Activated T-helper 17 cell treated with anti-CD3 and anti-CD28 coated beads, Interleukin-2, amount 50 U/mL, for 72 hours (primary cell): Measurements from ENCODE around the gene BCDIN3D. TPM values are rescaled to one million over a fixed set of nuclear protein-coding genes. Genes with fewer than 3 reads are reported as not detected.
A peak's percentile ranks its signal among the peaks of the same experiment; 100 is the strongest.

Source experiments
- ATAC-seq: fragments of 150-1000 bp; cut with Tn5 transposase; replicated peaks from 2 replicates; pipeline ENCODE4 v1.10.0; 2021; ENCODE audit warnings: mild to moderate bottlenecking, moderate library complexity
- H3K27ac Mint-ChIP-seq: one replicate; pipeline ENCODE4 v1.8.0; 2022; ENCODE audit warnings: mixed read lengths
- H3K27me3 Mint-ChIP-seq: one replicate; pipeline ENCODE4 v1.8.0; 2022; ENCODE audit warnings: mixed read lengths
- H3K36me3 Mint-ChIP-seq: one replicate; pipeline ENCODE4 v1.8.0; 2022; ENCODE audit warnings: low read depth, mild to moderate bottlenecking, mixed read lengths
- H3K4me1 Mint-ChIP-seq: one replicate; pipeline ENCODE4 v1.8.0; 2022; ENCODE audit warnings: mixed read lengths
- H3K4me3 Mint-ChIP-seq: one replicate; pipeline ENCODE4 v1.8.0; 2022; ENCODE audit warnings: mild to moderate bottlenecking, mixed read lengths
- H3K9me3 Mint-ChIP-seq: one replicate; pipeline ENCODE4 v1.8.0; 2022; ENCODE audit warnings: mixed read lengths
- total RNA-seq, 2 donors: library from RNA; stranded (reverse); gene quantifications; one replicate each; pipeline ENCODE4 v1.2.3, GENCODE V29; 2022

BCDIN3D gene, protein sequence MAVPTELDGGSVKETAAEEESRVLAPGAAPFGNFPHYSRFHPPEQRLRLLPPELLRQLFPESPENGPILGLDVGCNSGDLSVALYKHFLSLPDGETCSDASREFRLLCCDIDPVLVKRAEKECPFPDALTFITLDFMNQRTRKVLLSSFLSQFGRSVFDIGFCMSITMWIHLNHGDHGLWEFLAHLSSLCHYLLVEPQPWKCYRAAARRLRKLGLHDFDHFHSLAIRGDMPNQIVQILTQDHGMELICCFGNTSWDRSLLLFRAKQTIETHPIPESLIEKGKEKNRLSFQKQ
- total RNA-seq = 1 to 10 TPM; 3.4 to 5.1 TPM

DNA sequence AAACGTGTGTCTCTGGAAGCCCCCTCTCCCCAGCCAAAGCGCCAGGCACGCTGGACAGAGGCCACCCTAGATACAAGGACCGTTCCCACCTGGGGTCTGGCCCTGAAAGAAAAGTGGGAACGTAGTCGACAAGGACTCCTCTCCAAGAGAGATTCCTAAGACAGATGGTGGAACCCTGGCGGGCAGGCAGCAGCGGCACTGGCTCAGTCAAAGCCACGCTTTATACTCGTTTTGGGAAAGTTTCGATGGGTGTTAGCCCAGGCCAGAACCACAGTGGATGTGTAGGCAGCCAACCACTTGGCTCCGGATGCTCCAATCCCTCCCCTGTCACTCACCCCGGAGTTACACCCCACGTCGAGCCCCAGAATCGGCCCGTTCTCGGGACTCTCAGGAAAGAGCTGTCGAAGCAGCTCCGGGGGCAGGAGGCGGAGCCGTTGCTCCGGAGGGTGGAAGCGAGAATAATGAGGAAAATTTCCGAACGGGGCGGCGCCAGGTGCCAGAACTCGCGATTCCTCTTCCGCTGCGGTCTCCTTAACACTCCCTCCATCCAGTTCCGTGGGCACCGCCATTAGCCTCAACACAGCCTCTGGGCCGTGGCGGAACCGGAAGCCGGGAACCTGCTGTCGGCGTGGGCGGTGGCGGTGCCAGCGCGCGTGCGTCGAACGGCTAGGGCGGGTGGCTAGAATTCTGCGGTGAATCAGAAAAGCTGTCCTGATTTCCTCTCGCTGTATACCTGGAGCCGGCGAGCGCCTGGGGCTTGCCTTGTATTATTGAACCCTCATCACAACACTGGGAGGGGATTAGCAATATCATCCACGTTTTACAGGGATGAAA lies at the start of gene BCDIN3D:
Gene BCDIN3D, minus strand, starts transcription at position 588 of the 834 bp plus-strand sequence. Its CDS starts 19 bp downstream, at position 569.
- H3K9me3 Mint-ChIP-seq = peaks cover 7% of the 10 kb centered on the region
- peak within 1 kb of the TSS; percentile 84 for H3K27ac Mint-ChIP-seq
- peaks cover 7% of the 10 kb centered on the region for H3K36me3 Mint-ChIP-seq
- ATAC-seq = peak; percentile 92
- H3K4me1 Mint-ChIP-seq = peaks cover 12% of the 10 kb centered on the region
- peak within 1 kb of the TSS; percentile 86 for H3K4me3 Mint-ChIP-seq
- no peaks in the 10 kb centered on the region for H3K27me3 Mint-ChIP-seq

DNA sequence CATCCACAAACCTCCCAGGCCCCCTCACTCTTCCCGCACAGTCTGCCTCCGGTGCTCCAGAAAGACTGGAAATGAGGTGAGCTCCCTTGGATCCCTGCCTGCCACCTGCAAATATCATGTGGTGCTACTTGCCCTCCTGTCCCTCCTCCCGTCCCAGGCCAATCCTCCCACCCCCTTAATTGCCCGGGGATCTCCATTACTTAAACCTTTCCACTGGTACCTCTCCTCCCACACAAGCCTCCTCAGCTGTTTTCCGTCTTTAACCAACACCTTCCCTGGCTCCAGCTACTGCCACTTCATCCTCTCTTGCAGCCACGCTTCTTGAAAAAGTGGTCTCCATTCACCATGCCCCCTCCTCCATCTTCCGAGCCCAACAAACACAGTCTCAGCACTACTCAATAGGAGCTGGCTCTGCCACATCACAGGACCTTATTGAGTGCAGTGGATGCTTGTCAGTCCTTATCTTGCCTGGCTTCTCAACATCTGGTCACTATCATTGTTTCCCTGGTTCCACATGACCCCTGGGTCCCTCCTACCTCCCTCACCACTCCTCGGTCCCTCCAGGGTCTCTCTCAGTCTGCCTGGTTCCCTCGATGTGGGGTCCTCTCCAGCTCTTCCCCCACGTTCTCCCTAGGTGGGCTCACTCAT lies 49.3 kb upstream of the BCDIN3D start:
- Mint-ChIP-seq H3K4me3 (no peak overlapping the region), H3K27me3 (peaks cover 10% of the 10 kb centered on the region), H3K27ac (peak overlapping the region; percentile 9), H3K36me3 (no peaks in the 10 kb centered on the region), H3K4me1 (no peaks in the 10 kb centered on the region), H3K9me3 (no peaks in the 10 kb centered on the region)
- no peak for ATAC-seq

DNA sequence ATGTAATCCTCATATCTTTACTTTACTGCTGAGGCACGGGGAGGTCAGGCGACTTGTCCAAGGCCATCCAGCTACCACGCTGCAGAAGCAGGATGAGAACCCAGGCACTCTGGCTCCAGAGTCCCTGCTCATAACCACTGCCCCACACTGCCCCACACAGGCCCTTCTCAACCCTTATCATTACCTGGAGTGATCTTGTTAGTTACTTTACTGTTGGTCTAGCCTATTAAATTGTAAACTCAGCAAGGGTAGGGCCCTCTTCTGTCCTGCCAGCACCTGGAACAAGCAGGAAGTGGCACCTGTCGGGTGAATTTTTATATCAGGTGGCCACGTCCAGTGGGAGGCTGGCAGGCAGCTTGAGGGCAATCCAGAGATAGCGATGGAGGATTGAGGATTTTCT lies 48.6 kb upstream of the BCDIN3D start:
- Mint-ChIP-seq H3K4me3 (no peak overlapping the region), H3K36me3 (no peaks in the 10 kb centered on the region), H3K27me3 (peaks cover 13% of the 10 kb centered on the region), H3K9me3 (no peaks in the 10 kb centered on the region), H3K27ac (no peak overlapping the region), H3K4me1 (no peaks in the 10 kb centered on the region)
- ATAC-seq = no peak

DNA sequence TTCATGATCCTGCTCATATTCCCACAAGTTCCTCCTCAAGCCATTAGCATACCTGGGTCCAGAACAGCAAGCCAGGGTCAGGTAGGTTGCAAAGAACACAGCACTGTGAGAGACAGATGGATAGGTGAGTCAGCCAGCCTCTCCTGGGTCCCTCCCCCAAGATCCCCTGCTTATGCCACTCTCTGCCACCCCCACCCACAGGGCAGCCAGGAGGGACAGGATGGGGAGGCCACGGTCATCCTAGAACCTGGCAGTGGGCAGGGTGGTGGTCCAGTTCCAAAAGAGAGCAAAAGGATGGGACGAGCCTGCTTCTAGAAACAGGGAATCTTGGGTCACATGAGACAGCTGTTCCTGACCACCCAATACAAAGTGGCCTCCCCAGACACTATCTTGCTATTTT lies 48.1 kb upstream of the BCDIN3D start:
- ATAC-seq = no peak
- H3K4me1 Mint-ChIP-seq = no peaks in the 10 kb centered on the region
- H3K27me3 Mint-ChIP-seq = peaks cover 13% of the 10 kb centered on the region
- H3K27ac Mint-ChIP-seq = no peak overlapping the region
- H3K36me3 Mint-ChIP-seq = no peaks in the 10 kb centered on the region
- H3K9me3 Mint-ChIP-seq = no peaks in the 10 kb centered on the region
- no peak overlapping the region for H3K4me3 Mint-ChIP-seq

DNA sequence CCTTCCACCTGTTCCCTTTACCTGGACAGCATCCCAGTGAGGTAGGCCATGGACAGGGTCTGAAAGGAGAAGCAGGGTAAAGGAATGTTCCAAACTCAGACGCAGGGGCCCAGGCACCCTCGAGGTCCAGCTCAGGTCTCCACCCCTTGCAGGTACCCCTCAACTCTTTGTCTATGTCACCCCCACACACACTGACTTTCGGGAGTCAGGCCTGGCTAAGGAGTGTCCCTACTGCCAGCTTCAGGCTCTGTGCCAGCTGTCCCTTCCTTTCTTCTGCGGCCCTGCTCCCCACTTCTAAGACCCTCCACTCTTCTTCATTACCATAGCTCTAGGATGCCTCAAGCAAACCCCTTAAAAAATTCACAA lies 47.2 kb upstream of the BCDIN3D start:
- H3K4me3 Mint-ChIP-seq = no peak overlapping the region
- H3K27ac Mint-ChIP-seq = no peak overlapping the region
- no peaks in the 10 kb centered on the region for H3K9me3 Mint-ChIP-seq
- peaks cover 15% of the 10 kb centered on the region for H3K27me3 Mint-ChIP-seq
- H3K4me1 Mint-ChIP-seq = no peaks in the 10 kb centered on the region
- ATAC-seq = no peak
- no peaks in the 10 kb centered on the region for H3K36me3 Mint-ChIP-seq

DNA sequence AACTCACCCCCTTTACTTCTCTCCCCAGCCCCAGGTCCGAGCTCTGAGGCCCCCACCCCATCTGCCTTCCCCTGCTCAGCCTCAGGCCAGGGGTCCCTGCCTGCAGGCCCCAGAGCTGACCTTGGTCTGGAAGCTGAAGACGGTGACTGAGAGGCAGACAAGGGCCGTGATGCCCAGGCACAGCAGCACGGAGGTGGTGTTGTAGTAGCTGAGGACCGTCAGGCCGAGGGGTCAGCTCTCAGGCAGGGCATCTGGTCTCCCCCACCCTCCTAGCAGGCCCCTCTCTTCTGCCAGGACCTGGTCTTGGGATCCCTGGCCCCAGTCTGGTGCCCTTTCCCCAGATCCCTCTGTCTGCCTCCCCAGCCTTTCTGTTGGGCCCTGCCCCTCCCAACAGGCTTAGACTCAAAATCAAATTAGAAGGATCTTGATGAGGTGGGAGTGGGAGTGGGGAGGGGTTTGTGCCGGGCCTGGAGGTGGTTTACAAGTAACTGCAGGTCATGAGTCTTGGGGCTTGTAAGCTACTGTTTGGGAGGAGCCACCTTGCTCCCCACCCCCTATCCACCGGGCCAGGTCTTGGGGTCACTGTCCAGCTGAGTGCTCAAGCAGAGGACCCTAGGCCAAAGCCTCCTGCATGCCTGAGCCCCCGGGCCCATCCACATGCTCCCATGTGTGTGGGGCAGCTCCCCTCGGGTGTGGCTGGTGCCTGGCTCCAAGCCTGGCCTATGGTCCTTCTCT lies 46.6 kb upstream of the BCDIN3D start:
- ATAC-seq = no peak
- Mint-ChIP-seq H3K27me3 (peaks cover 15% of the 10 kb centered on the region), H3K27ac (no peak overlapping the region), H3K4me1 (no peaks in the 10 kb centered on the region), H3K9me3 (no peaks in the 10 kb centered on the region), H3K4me3 (no peak overlapping the region), H3K36me3 (no peaks in the 10 kb centered on the region)

DNA sequence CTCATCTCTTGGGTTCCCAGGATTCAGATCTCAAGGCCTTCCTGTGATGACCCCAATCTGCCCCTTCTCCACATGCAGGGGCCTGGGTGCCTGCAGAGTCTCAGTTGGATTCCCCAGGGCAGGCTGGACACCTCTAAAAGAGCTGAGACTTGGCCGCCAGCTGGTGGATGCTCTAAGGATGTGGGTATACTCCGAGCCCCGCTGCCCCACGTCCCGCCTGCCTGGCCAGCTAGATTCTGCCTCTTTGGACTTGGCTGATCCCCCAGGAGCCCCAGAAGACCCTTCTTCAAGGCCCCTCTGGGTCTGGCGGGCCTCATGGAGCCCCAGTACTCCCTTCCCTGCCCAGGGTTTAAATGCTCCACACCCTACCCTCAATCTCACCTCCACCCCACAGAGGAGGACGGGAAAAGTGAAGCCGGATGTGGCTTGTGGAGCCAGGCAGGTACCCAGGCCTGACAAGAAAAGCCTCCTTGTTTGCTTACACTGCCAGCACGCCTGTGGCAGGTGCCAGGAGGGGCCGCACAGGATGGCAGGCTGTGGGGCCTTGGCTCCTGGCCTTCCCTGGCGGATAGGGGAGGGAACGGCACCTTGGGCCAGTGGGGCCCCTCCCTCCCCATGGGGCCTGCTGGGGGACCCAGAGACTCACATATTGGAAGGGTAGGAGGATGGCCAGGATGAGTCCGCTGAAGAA lies 45.7 kb upstream of the BCDIN3D start:
- Mint-ChIP-seq H3K27ac (no peak overlapping the region), H3K4me1 (no peaks in the 10 kb centered on the region), H3K9me3 (no peaks in the 10 kb centered on the region), H3K36me3 (no peaks in the 10 kb centered on the region), H3K4me3 (no peak overlapping the region), H3K27me3 (peaks cover 15% of the 10 kb centered on the region)
- peak; percentile 24 for ATAC-seq

DNA sequence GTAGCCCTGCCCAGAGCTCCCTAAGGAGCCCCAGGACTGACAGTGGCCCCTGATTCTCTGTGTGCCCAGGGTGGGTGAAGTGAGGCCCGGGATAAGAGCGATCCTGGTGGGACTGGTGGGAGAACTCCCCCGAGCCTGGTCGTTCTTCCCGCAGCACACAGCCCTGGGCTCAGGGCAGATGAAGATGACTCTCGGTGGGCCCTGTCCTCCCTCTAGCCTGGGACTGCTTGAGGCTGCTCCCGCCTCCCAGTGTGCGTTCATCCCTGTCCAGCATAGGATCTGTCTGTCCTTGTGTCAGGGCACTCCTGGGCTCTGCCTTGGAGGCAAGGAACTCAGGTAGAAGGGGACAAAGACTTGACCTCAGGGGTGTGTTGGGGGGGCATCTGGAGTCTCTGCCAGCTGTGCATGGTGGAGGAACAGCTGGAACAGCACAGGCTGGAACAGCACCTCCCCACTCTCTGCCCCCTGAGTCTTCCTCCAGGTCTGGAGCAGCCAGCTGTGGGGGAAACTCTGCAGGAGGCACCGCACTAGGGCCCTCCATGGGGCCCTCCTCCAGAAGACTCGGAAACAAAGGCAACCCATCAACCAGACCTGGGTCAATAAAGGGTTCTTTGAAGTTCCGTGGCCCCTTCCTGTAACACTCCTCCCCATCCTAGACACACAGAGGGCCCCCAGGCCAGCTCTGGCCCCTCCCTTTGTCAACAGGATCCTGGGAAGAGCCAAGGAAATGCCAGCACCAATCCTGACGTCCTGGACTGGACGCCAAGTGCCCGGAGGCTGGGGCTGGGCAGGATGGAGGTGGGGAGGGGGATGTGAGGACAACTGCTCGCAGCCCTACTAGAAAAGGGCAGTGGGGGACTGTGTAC lies 44.9 kb upstream of the BCDIN3D start:
- Mint-ChIP-seq H3K27ac (peak overlapping the region; percentile 4), H3K9me3 (no peaks in the 10 kb centered on the region), H3K4me3 (no peak overlapping the region), H3K4me1 (no peaks in the 10 kb centered on the region), H3K36me3 (no peaks in the 10 kb centered on the region), H3K27me3 (peaks cover 13% of the 10 kb centered on the region)
- ATAC-seq = no peak

DNA sequence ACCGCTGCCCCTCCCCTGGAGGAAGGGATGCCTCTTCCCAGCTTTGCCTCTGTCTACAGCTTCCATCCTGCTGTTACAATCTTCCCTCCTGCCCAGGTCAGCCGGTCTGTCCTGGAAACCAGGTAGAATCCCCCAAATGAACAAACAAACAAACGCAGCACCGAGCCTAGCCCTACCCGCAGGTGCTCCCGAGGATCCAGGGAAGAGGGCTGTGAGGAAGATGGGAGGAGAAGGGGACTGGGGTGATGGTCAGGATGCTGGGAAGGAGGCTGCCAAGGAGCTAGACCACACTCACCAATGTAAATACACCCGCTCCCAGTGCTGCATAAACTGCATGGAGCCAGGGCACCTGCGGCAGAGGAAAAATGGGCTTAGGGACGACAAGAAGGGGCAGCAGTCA lies 44.2 kb upstream of the BCDIN3D start:
- Mint-ChIP-seq H3K9me3 (no peaks in the 10 kb centered on the region), H3K27me3 (peaks cover 8% of the 10 kb centered on the region), H3K4me3 (no peak overlapping the region), H3K27ac (peak overlapping the region; percentile 4), H3K4me1 (no peaks in the 10 kb centered on the region), H3K36me3 (no peaks in the 10 kb centered on the region)
- ATAC-seq = no peak

DNA sequence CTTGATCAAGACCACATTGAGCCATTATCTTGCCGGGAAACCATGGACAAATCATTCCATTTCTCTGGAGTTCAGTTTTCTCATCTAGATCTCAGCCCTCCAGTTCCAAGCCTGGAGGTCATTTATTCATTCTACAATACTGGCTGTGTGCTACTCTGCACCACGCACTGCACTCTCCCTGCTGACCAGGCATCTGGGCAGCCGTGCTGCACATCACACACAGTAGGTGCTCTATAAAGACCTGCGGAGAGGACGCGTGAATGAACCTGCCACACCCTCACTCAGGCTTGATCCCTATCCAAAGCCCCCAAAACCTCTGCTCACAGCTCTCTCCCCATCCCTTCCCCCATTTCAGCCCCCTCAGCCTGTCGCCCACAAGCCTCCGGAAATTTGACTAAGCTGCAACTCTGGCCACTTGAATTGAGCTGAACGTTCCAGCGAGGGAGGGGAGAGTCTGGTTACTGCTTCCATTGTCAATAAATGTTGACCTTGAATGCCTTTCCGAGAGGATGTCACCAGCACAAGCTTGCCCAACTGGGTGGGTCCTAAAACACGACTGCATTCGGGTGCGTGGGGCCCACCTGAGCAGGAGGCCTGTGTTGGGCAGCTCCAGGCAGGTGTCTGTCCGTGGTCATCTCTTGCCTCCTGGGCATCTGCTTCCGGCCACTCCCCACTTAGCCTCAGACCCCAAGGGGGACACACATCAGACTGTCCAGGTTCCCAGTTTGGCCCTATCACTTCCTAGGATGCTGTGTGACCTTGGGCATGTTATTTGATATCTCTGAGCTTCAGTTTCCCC lies 43.0 kb upstream of the BCDIN3D start:
- no peaks in the 10 kb centered on the region for H3K36me3 Mint-ChIP-seq
- H3K27ac Mint-ChIP-seq = no peak overlapping the region
- no peaks in the 10 kb centered on the region for H3K4me1 Mint-ChIP-seq
- no peak overlapping the region for H3K4me3 Mint-ChIP-seq
- H3K27me3 Mint-ChIP-seq = peaks cover 6% of the 10 kb centered on the region
- no peak for ATAC-seq
- no peaks in the 10 kb centered on the region for H3K9me3 Mint-ChIP-seq

DNA sequence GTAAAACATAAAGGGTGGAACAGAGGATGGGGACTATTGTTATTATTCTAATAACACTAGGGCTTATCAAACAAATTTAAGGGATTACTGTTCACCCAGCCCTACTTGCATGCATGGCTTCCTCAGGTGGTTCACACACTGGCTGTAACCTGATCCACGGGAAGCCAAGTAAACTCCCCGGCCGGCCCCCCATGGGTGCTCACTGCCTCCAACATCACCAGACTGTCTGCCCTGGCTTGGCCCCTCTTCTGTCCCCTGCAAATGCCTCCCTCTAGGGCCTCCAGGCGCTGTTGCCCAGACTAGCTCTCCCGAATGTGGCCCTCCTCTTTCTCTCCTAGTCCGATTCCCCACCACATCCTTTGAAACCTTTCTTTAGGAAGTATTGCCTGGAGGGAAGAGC lies 42.2 kb upstream of the BCDIN3D start:
- H3K4me3 Mint-ChIP-seq = no peak overlapping the region
- peaks cover 6% of the 10 kb centered on the region for H3K27me3 Mint-ChIP-seq
- H3K36me3 Mint-ChIP-seq = no peaks in the 10 kb centered on the region
- ATAC-seq = no peak
- no peak overlapping the region for H3K27ac Mint-ChIP-seq
- no peaks in the 10 kb centered on the region for H3K4me1 Mint-ChIP-seq
- H3K9me3 Mint-ChIP-seq = no peaks in the 10 kb centered on the region

DNA sequence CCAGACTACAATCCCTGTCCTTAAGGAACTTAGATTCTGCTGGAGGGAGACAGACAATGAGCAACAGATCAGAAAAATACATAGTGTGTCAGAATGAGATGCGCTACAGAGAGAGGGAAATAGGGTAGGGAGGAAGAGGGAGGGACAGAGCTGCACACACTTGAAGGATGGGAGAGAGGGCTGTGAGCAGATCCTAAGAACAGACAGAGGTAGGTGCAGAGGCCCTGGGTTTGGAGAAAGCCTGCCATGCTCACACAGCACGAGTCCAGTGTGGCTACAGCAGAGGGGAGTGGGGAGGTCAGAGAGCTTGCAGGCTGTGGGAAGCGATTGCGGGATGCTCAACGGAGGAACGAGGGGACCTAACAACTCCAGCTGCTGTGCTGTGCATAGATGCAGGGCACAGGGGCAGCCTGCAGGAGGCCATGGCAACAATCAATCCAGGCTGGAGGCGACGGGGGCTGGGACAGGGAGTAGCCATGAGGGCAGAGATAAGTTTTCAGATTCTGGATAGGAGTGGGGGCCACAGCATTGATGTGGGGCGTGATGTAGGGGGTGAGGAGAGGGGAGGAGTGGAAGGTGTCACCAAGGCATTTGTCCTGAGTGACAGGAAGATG lies 40.1 kb upstream of the BCDIN3D start:
- Mint-ChIP-seq H3K4me1 (peaks cover 8% of the 10 kb centered on the region), H3K9me3 (peaks cover 6% of the 10 kb centered on the region), H3K4me3 (no peak overlapping the region), H3K27me3 (peaks cover 6% of the 10 kb centered on the region), H3K27ac (no peak overlapping the region), H3K36me3 (no peaks in the 10 kb centered on the region)
- no peak for ATAC-seq
